Activated naive CD4-positive, alpha-beta T cell treated with anti-CD3 and anti-CD28 coated beads, Interleukin-2, amount 10 ng/mL, durations not matched to agents 5 hours and 36 hours (primary cell): ENCODE results near the gene CALHM6. TPM values are rescaled to one million over a fixed set of nuclear protein-coding genes. Genes with fewer than 3 reads are reported as not detected.

ENCODE experiments used
- total RNA-seq, 2 experiments: library from RNA; stranded (reverse); gene quantifications; one replicate each; pipeline ENCODE4 v1.2.3, GENCODE V29; 2021

CALHM6 gene
- 10 to 100 TPM; 15.8 to 15.9 TPM for total RNA-seq

DNA sequence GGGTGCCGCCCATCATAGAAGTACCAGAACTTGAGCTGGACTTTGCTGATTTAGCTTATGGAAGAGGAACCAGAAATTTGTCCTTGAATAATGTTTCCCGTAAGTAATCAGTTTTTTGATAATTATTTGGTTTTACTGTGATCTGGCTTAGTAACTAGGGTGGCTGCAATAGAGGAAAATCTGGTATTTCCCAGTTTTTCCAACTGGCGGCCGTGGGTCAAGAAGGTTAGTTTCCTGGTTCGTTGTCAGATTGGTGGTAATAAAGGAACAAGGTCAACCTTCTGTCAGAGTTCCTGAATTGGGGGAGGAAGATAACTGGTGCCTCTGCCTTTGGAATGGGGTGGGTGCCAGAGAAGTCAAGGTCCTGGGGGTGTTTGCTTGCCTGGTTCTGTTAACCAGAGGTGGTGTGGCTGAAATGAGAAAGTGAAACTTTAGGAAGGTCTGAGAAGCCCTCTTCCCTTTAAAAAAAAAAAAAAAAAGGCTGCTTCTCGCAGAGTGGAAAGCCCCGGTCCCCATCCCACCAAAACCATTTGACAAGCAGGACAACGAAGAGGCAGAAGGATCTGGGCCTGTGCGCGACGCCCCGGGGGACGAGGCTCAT is at the start of gene CALHM6:
Gene CALHM6 (plus strand): TSS at position 45 of the 601 bp plus-strand sequence. CDS start 555 bp downstream, at position 600.

DNA sequence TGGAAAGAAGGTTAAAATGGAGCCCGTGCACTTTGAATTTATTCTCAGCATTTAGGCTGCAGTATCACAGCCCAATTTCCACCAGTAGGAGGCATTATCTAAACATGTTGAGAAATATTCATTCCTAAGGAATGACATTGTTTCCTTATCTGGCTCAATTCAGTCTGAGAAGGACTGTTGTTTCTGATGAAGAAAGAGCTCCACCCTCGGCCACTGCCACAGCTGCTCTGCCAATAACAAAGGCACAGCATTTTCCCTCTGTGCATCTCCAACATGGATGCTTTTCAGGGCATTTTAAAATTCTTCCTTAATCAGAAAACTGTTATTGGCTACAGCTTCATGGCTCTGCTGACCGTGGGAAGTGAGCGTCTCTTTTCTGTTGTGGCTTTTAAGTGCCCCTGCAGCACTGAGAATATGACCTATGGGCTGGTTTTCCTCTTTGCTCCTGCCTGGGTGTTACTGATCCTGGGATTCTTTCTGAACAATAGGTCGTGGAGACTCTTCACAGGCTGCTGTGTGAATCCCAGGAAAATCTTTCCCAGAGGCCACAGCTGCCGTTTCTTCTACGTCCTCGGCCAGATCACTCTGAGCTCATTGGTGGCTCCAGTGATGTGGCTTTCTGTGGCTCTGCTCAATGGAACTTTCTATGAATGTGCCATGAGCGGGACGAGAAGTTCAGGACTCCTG is 50.4 kb downstream of the CALHM6 start, which contains the start of gene CALHM5:
Gene CALHM5 (plus strand): TSS at position 216 of the 687 bp plus-strand sequence. CDS start 58 bp downstream, at position 274.

Other genes with a start within 250 kb of the CALHM6 start
- 10 to 100 TPM; 15.7 to 16.0 TPM for gene TSPYL4, start 207.3 kb upstream of the CALHM6 start, total RNA-seq
- gene TSPYL1, start 181.4 kb upstream of the CALHM6 start, total RNA-seq = 10 to 100 TPM; 45.2 to 45.4 TPM
- gene DSE, start 90.4 kb upstream of the CALHM6 start, total RNA-seq = 1 to 10 TPM; 2.2 to 2.6 TPM
- gene CALHM5, start 50.3 kb downstream of the CALHM6 start, total RNA-seq = not detected
- gene TRAPPC3L, start 84.3 kb downstream of the CALHM6 start, total RNA-seq = not detected
- not detected for gene CALHM4, start 92.4 kb downstream of the CALHM6 start, total RNA-seq
- gene RWDD1, start 110.1 kb downstream of the CALHM6 start, total RNA-seq = 10 to 100 TPM; 36.0 to 37.3 TPM
- gene RSPH4A, start 155.1 kb downstream of the CALHM6 start, total RNA-seq = under 1 TPM; 0.23 to 0.24 TPM
- gene ZUP1, start 207.4 kb downstream of the CALHM6 start, total RNA-seq = 10 to 100 TPM; 15.0 to 15.9 TPM
- 10 to 100 TPM; 13.6 to 14.0 TPM for gene KPNA5, start 219.8 kb downstream of the CALHM6 start, total RNA-seq